ENCODE measurements around the gene PLGRKT. TPM values are rescaled to one million over a fixed set of nuclear protein-coding genes. Genes with fewer than 3 reads are reported as not detected.

PLGRKT gene
- polyA plus RNA-seq, 3 donors, result 4.6 to 19.7 (median 14.8) TPM

- TF ChIP-seq CTCF (IDR thresholded peaks at IDR 0.05), result no peak
- Mint-ChIP-seq H3K27ac (peak overlapping the region in 1 of 7 donors; percentile 44), H3K4me1 (peaks cover 3% of the 10 kb centered on the region), H3K36me3 (peaks cover 15 to 18% of the 10 kb centered on the region in 2 donors), H3K27me3 (ENCODE audit: low read depth in 3 of 3) (peaks cover 0 to 1% (median 0%) of the 10 kb centered on the region in 3 donors), H3K4me3 (no peak overlapping the region), H3K9me3 (peaks cover 0 to 9% (median 5%) of the 10 kb centered on the region in 7 donors)
- Histone ChIP-seq H3K79me2 (ENCODE audit: insufficient read depth, low read length) (no peaks in the 10 kb centered on the region), H3K4me2 (replicated peaks; ENCODE audit: extremely low read depth, low read length, poor library complexity, severe bottlenecking) (no peak overlapping the region), H3K9ac (ENCODE audit: insufficient read depth, low read length, poor library complexity, severe bottlenecking) (no peak overlapping the region), H3K27me3 (ENCODE audit: control insufficient read depth in 2 of 2, insufficient read depth in 2 of 2, low read length in 2 of 2) (no peaks in the 10 kb centered on the region), H3K4me3 (replicated peaks in 1 of 3; ENCODE audit: low read depth in 2 of 3, low read length in 3 of 3) (no peak overlapping the region), H3K4me1 (ENCODE audit: control insufficient read depth in 1 of 2, insufficient read depth in 2 of 2, low read length in 2 of 2) (no peaks in the 10 kb centered on the region), H3K36me3 (replicated peaks in 1 of 2; ENCODE audit: control insufficient read depth in 1 of 2, insufficient read depth in 2 of 2, low read length in 2 of 2) (no peaks in the 10 kb centered on the region), H3K9me3 (replicated peaks in 1 of 2; ENCODE audit: control insufficient read depth in 1 of 2, insufficient read depth in 1 of 2, low read length in 2 of 2) (peaks cover 0 to 9% of the 10 kb centered on the region in 2 donors), H2AFZ (ENCODE audit: insufficient read depth, low read depth, low read length, poor library complexity, severe bottlenecking) (no peak overlapping the region), H3K27ac (ENCODE audit: low read depth in 1 of 2, low read length in 2 of 2) (no peak overlapping the region), H4K20me1 (ENCODE audit: insufficient read depth, low read length) (no peaks in the 10 kb centered on the region)
- no peak for DNase-seq
- intact Hi-C loops (cut with micrococcal nuclease), result no loop called here
- WGBS (ENCODE audit: insufficient coverage), result 97% methylated on average over 20 of the region's 20 CpGs
Measured at GRCh38 chr9:5418481-5418880, 19.2 kb downstream of the PLGRKT start.

GRCh38 chr9:5416953-5417352, 20.8 kb downstream of the PLGRKT start:
- Mint-ChIP-seq H3K4me3 (no peak overlapping the region), H3K27ac (no peak overlapping the region), H3K27me3 (ENCODE audit: low read depth in 3 of 3) (peaks cover 0 to 1% (median 0%) of the 10 kb centered on the region in 3 donors), H3K4me1 (peaks cover 3% of the 10 kb centered on the region), H3K9me3 (peaks cover 0 to 11% (median 5%) of the 10 kb centered on the region in 7 donors), H3K36me3 (peaks cover 17 to 18% of the 10 kb centered on the region in 2 donors)
- intact Hi-C loops (cut with micrococcal nuclease), result loop anchor here in 1 of 2 donors (1.0 kb wide), 1 partner anchor 11 kb away; no protein-coding TSS in a partner anchor
- WGBS (ENCODE audit: insufficient coverage), result no CpG with 5 or more reads among the region's 3 CpGs
- Histone ChIP-seq H3K27ac (ENCODE audit: low read depth in 1 of 2, low read length in 2 of 2) (no peak overlapping the region), H3K4me3 (replicated peaks in 1 of 3; ENCODE audit: low read depth in 2 of 3, low read length in 3 of 3) (no peak overlapping the region), H3K4me1 (ENCODE audit: control insufficient read depth in 1 of 2, insufficient read depth in 2 of 2, low read length in 2 of 2) (no peaks in the 10 kb centered on the region), H2AFZ (ENCODE audit: insufficient read depth, low read depth, low read length, poor library complexity, severe bottlenecking) (no peak overlapping the region), H3K9me3 (replicated peaks in 1 of 2; ENCODE audit: control insufficient read depth in 1 of 2, insufficient read depth in 1 of 2, low read length in 2 of 2) (peaks cover 0 to 9% of the 10 kb centered on the region in 2 donors), H4K20me1 (ENCODE audit: insufficient read depth, low read length) (no peaks in the 10 kb centered on the region), H3K27me3 (ENCODE audit: control insufficient read depth in 2 of 2, insufficient read depth in 2 of 2, low read length in 2 of 2) (no peaks in the 10 kb centered on the region), H3K4me2 (replicated peaks; ENCODE audit: extremely low read depth, low read length, poor library complexity, severe bottlenecking) (no peak overlapping the region), H3K9ac (ENCODE audit: insufficient read depth, low read length, poor library complexity, severe bottlenecking) (no peak overlapping the region), H3K36me3 (replicated peaks in 1 of 2; ENCODE audit: control insufficient read depth in 1 of 2, insufficient read depth in 2 of 2, low read length in 2 of 2) (no peaks in the 10 kb centered on the region), H3K79me2 (ENCODE audit: insufficient read depth, low read length) (no peaks in the 10 kb centered on the region)
- no peak for TF ChIP-seq CTCF (IDR thresholded peaks at IDR 0.05)
- no peak for DNase-seq
